ENCODE data around the gene XCL1.

XCL1 gene

GRCh38 chr1:168607872-168608428, 31.5 kb downstream of the XCL1 start:
- DNase-seq = no peak
- TF ChIP-seq, protein P1, sequence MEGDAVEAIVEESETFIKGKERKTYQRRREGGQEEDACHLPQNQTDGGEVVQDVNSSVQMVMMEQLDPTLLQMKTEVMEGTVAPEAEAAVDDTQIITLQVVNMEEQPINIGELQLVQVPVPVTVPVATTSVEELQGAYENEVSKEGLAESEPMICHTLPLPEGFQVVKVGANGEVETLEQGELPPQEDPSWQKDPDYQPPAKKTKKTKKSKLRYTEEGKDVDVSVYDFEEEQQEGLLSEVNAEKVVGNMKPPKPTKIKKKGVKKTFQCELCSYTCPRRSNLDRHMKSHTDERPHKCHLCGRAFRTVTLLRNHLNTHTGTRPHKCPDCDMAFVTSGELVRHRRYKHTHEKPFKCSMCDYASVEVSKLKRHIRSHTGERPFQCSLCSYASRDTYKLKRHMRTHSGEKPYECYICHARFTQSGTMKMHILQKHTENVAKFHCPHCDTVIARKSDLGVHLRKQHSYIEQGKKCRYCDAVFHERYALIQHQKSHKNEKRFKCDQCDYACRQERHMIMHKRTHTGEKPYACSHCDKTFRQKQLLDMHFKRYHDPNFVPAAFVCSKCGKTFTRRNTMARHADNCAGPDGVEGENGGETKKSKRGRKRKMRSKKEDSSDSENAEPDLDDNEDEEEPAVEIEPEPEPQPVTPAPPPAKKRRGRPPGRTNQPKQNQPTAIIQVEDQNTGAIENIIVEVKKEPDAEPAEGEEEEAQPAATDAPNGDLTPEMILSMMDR (IDR thresholded peaks at IDR 0.05; ENCODE audit: low read depth, low read length, missing control alignments) = no peak
- H3K27ac ChIP-seq = no peak overlapping the region
- H3K36me3 ChIP-seq (replicated peaks) = no peaks in the 10 kb centered on the region
- no peak overlapping the region for H3K4me3 ChIP-seq (ENCODE audit: low read depth, low read length)
- H3K27me3 ChIP-seq (replicated peaks) = no peaks in the 10 kb centered on the region
- in situ Hi-C loops (cut with HindIII; ENCODE audit: low pct_ligation_motif_present, low sequenced_read_pairs) = loop anchor here (25.0 kb wide), 1 partner anchor 729 kb away; no protein-coding TSS in a partner anchor

GRCh38 chr1:168608796-168609715, 32.7 kb downstream of the XCL1 start:
- H3K36me3 ChIP-seq (replicated peaks) = no peaks in the 10 kb centered on the region
- TF ChIP-seq, protein P1 (IDR thresholded peaks at IDR 0.05; ENCODE audit: low read depth, low read length, missing control alignments) = no peak
- H3K27ac ChIP-seq = no peak overlapping the region
- DNase-seq = peak; percentile 69
- no peaks in the 10 kb centered on the region for H3K27me3 ChIP-seq (replicated peaks)
- in situ Hi-C loops (cut with HindIII; ENCODE audit: low pct_ligation_motif_present, low sequenced_read_pairs) = loop anchor here (25.0 kb wide), 1 partner anchor 728 kb away; no protein-coding TSS in a partner anchor
- H3K4me3 ChIP-seq (ENCODE audit: low read depth, low read length) = peak overlapping the region; percentile 13

DNA sequence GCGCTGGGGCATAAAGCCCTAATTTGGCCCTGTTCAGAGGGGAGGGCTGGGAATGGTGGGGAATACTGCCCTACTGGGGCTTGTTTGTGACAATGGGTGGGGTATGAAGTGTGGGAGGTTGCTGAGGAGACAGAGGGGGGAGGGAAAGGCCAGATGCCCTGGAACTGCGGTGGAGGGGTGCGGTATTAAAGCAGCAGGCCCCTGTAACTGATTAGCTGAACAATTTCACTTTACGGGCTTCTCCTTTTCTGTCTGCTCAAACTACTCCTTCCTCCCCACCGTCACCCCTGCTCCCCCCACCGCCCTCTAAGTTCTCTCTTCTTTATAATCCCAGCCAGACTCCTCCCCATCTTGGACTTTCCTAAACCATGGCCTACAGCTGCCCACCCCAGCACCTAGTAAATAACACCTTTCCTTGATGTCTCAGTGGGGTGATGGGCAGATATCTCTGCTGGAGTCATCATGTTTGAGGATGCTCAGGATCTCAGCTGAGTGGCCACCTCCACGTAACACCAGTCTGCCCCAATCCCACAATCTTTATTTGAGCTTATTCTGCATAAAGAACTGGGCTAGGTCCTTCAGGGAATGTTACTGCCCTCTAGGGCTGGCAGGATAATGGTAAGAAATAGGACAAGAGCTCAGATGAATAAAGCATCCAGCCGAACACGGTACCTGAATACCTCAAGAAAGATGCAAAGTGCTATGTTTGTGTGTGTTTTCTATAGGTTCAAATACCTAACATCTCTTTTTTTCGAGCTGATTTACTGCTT, 33.5 kb downstream of the XCL1 start:
- Histone ChIP-seq H3K27ac (no peak overlapping the region), H3K27me3 (replicated peaks) (no peaks in the 10 kb centered on the region), H3K36me3 (replicated peaks) (no peaks in the 10 kb centered on the region), H3K4me3 (ENCODE audit: low read depth, low read length) (peak overlapping the region; percentile 13)
- in situ Hi-C loops (cut with HindIII; ENCODE audit: low pct_ligation_motif_present, low sequenced_read_pairs) = loop anchor here (25.0 kb wide), 1 partner anchor 727 kb away; no protein-coding TSS in a partner anchor
- no peak for DNase-seq
- TF ChIP-seq, protein P1 (IDR thresholded peaks at IDR 0.05; ENCODE audit: low read depth, low read length, missing control alignments) = peak; percentile 16

- Histone ChIP-seq H3K27me3 (replicated peaks) (no peaks in the 10 kb centered on the region), H3K27ac (no peak overlapping the region), H3K4me3 (ENCODE audit: low read depth, low read length) (no peak overlapping the region), H3K36me3 (replicated peaks) (no peaks in the 10 kb centered on the region)
- TF ChIP-seq, protein P1 (IDR thresholded peaks at IDR 0.05; ENCODE audit: low read depth, low read length, missing control alignments) = no peak
- no peak for DNase-seq
- in situ Hi-C loops (cut with HindIII; ENCODE audit: low pct_ligation_motif_present, low sequenced_read_pairs) = loop anchor here (25.0 kb wide), 1 partner anchor 724 kb away; no protein-coding TSS in a partner anchor
Measured at GRCh38 chr1:168613038-168613451, 36.6 kb downstream of the XCL1 start.

- H3K27ac ChIP-seq = no peak overlapping the region
- no peak for DNase-seq
Measured at GRCh38 chr1:168613691-168614231, 37.4 kb downstream of the XCL1 start.

More at GRCh38 chr1:168613691-168614231, 37.4 kb downstream of the XCL1 start:
- Histone ChIP-seq H3K4me3 (ENCODE audit: low read depth, low read length) (no peak overlapping the region), H3K27me3 (replicated peaks) (no peaks in the 10 kb centered on the region), H3K36me3 (replicated peaks) (no peaks in the 10 kb centered on the region)
- in situ Hi-C loops (cut with HindIII; ENCODE audit: low pct_ligation_motif_present, low sequenced_read_pairs) = loop anchor here (25.0 kb wide), 1 partner anchor 724 kb away; no protein-coding TSS in a partner anchor
- TF ChIP-seq, protein P1 (IDR thresholded peaks at IDR 0.05; ENCODE audit: low read depth, low read length, missing control alignments) = no peak

Data from brain microvascular endothelial cell (primary cell).